Vagina (tissue), 2 donors: ENCODE measurements around the gene TMEM38A. TPM values are rescaled to one million over a fixed set of nuclear protein-coding genes. Genes with fewer than 3 reads are reported as not detected.
A peak's percentile ranks its signal among the peaks of the same experiment; 100 is the strongest.

Source experiments
- DNase-seq, 2 donors: peaks; one replicate each; pipeline ENCODE4 v3.0.0-alpha.2; 2017; ENCODE audit errors: extremely low spot score in 2 of 2
- H3K27ac ChIP-seq: fragments of 200-600 bp; sonication (generic); one replicate; pipeline ENCODE4 v1.5.1; 2019
- H3K27me3 ChIP-seq: fragments of 200-600 bp; sonication (generic); one replicate; pipeline ENCODE4 v1.5.1; 2019
- H3K36me3 ChIP-seq, 2 donors: fragments of 200-600 bp; sonication (generic); one replicate each; pipeline ENCODE4 v1.5.1; 2017 to 2019
- H3K4me1 ChIP-seq: fragments of 200-600 bp; sonication (generic); one replicate; pipeline ENCODE4 v1.5.1; 2019
- H3K4me3 ChIP-seq, 2 donors: fragments of 200-600 bp; sonication (generic); 1 replicate in 1 of 2; 2 replicates in 1 of 2; pipeline ENCODE4 v1.5.1; 2016 to 2019
- H3K9me3 ChIP-seq: fragments of 200-600 bp; sonication (generic); one replicate; pipeline ENCODE4 v1.5.1; 2019
- POLR2A ChIP-seq, 2 donors: fragments of 450-650 bp; IDR thresholded peaks; one replicate each; pipeline ENCODE4 v1.6.1; 2017; ENCODE audit warnings: antibody characterized with exemption in 2 of 2, mild to moderate bottlenecking in 2 of 2, moderate library complexity in 2 of 2
- POLR2AphosphoS5 ChIP-seq, 2 donors: sonication (generic); formaldehyde crosslinking; IDR thresholded peaks; one replicate each; pipeline ENCODE4 v1.9.0; 2017; ENCODE audit warnings: antibody characterized with exemption in 2 of 2, mild to moderate bottlenecking in 2 of 2, low read depth in 1 of 2; ENCODE audit not compliant: insufficient read depth in 1 of 2
- intact Hi-C: fragments of 100-400 bp; cut with DNase I; formaldehyde crosslinking; loops from one replicate; pipeline ENCODE4 v1.15.1; 2023
- total RNA-seq: library from RNA; depleted of rRNA; stranded (reverse); fragments of >200 nt; gene quantifications from one replicate; pipeline ENCODE4 v1.2.3, GENCODE V29; 2016
- TF ChIP-seq, protein P1 (sequence below), 3 experiments: fragments of 450-650 bp in 2 of 3; fragments of 200-600 bp in 1 of 3; sonication (generic) in 1 of 3; IDR thresholded peaks; one replicate each; pipeline ENCODE4 v1.5.1; 2017 to 2019; ENCODE audit warnings: antibody characterized with exemption in 3 of 3, mild to moderate bottlenecking in 2 of 3, moderate library complexity in 2 of 3

TMEM38A gene
- total RNA-seq, 1 donor from 2014 or later = 4.7 TPM

DNA sequence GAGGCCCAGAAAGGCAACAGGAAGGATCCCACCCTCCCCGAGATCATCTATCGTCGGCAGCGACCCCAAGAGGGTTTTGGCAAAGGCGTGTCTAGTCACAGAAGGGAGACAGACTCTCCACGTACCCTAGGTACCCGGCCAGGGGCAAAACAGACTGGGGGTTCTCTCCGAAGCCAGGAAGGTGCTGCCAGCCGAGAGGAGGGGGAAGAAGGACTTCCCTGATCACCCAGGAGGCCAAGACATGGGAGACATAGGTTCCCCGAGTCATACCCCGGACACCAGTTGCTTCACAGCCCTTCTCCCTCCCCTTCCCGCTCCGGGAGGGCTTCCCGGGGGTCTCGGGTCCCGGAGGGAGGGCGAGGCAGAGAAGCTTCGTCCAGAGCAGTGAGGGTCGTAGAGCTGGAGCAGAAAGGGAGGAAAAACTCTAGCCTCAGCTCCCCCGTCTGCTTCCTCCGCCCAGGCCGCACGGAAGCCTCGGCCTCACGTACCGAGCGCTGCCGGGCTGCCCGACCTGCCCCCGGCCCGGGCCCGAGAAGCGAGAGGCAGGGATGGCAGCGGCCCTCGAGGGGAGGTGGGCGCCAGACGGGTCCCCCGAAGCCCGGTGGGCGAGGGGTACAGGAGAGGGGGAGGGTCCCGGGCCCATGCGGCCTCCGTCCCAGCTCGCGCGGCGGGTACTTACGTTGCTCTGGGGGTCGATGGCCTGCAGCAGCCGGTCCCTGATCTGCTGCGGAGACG, 33.6 kb upstream of the TMEM38A start:
- Histone ChIP-seq H3K9me3 (no peaks in the 10 kb centered on the region), H3K27me3 (no peaks in the 10 kb centered on the region), H3K36me3 (peaks cover 0 to 5% of the 10 kb centered on the region in 2 donors), H3K27ac (peak overlapping the region; percentile 89), H3K4me1 (peaks cover 34% of the 10 kb centered on the region), H3K4me3 (peak overlapping the region; percentile 97 to 100)
- DNase-seq = no peak
- no peak for TF ChIP-seq POLR2AphosphoS5 (IDR thresholded peaks at IDR 0.05; ENCODE audit: insufficient read depth in 1 of 2, low read depth in 1 of 2)
- no peak for TF ChIP-seq POLR2A (IDR thresholded peaks at IDR 0.05)
- TF ChIP-seq, protein P1, sequence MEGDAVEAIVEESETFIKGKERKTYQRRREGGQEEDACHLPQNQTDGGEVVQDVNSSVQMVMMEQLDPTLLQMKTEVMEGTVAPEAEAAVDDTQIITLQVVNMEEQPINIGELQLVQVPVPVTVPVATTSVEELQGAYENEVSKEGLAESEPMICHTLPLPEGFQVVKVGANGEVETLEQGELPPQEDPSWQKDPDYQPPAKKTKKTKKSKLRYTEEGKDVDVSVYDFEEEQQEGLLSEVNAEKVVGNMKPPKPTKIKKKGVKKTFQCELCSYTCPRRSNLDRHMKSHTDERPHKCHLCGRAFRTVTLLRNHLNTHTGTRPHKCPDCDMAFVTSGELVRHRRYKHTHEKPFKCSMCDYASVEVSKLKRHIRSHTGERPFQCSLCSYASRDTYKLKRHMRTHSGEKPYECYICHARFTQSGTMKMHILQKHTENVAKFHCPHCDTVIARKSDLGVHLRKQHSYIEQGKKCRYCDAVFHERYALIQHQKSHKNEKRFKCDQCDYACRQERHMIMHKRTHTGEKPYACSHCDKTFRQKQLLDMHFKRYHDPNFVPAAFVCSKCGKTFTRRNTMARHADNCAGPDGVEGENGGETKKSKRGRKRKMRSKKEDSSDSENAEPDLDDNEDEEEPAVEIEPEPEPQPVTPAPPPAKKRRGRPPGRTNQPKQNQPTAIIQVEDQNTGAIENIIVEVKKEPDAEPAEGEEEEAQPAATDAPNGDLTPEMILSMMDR (IDR thresholded peaks at IDR 0.05) = no peak
- intact Hi-C loops = no loop called here

DNA sequence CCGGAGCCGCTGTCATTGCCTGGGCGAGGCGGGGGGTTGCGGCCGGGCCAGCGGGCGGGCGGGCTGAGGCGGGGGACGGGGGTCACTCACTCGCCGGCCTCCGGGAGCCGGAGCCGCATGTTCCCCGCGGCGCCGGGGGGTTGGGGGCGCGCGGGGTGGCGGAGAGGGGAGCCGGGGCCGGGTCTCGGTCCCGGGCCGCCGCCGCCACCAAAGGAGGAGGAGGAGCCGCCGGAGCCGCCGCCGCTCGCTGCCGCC, 33.1 kb upstream of the TMEM38A start:
- Histone ChIP-seq H3K9me3 (no peaks in the 10 kb centered on the region), H3K27ac (peak overlapping the region; percentile 89), H3K27me3 (no peaks in the 10 kb centered on the region), H3K4me3 (peak overlapping the region; percentile 97 to 100), H3K4me1 (peaks cover 34% of the 10 kb centered on the region), H3K36me3 (peaks cover 0 to 6% of the 10 kb centered on the region in 2 donors)
- TF ChIP-seq POLR2AphosphoS5 (IDR thresholded peaks at IDR 0.05; ENCODE audit: insufficient read depth in 1 of 2, low read depth in 1 of 2) (no peak), POLR2A (IDR thresholded peaks at IDR 0.05) (no peak)
- TF ChIP-seq, protein P1 (IDR thresholded peaks at IDR 0.05) = no peak
- DNase-seq = no peak
- intact Hi-C loops = loop anchor here (2.0 kb wide), 1 partner anchor 55 kb away; the partner anchor contains the start of gene SLC35E1

- DNase-seq = peak in 1 of 2 donors; percentile 92
- H3K4me1 ChIP-seq = peaks cover 34% of the 10 kb centered on the region
- peak within 1 kb of the TSS; percentile 93 for H3K27ac ChIP-seq
- TF ChIP-seq POLR2AphosphoS5 (IDR thresholded peaks at IDR 0.05; ENCODE audit: insufficient read depth in 1 of 2, low read depth in 1 of 2) (peak; percentile 69 to 94), POLR2A (IDR thresholded peaks at IDR 0.05) (peak in 1 of 2 donors; percentile 60)
- TF ChIP-seq, protein P1 (IDR thresholded peaks at IDR 0.05) = no peak
- H3K9me3 ChIP-seq = no peaks in the 10 kb centered on the region
- intact Hi-C loops = loop anchor here (2.0 kb wide), 1 partner anchor 56 kb away; the partner anchor contains the start of gene SLC35E1
- H3K36me3 ChIP-seq = peaks cover 0 to 12% of the 10 kb centered on the region in 2 donors
- H3K27me3 ChIP-seq = no peaks in the 10 kb centered on the region
- H3K4me3 ChIP-seq = peak within 1 kb of the TSS; percentile 97 to 100
Measured at GRCh38 chr19:16628183-16628983, 32.6 kb upstream of the TMEM38A start, which contains the start of gene MED26. MED26 (minus strand) TSS chr19:16628204; CDS start chr19:16627943, 261 bp downstream.

DNA sequence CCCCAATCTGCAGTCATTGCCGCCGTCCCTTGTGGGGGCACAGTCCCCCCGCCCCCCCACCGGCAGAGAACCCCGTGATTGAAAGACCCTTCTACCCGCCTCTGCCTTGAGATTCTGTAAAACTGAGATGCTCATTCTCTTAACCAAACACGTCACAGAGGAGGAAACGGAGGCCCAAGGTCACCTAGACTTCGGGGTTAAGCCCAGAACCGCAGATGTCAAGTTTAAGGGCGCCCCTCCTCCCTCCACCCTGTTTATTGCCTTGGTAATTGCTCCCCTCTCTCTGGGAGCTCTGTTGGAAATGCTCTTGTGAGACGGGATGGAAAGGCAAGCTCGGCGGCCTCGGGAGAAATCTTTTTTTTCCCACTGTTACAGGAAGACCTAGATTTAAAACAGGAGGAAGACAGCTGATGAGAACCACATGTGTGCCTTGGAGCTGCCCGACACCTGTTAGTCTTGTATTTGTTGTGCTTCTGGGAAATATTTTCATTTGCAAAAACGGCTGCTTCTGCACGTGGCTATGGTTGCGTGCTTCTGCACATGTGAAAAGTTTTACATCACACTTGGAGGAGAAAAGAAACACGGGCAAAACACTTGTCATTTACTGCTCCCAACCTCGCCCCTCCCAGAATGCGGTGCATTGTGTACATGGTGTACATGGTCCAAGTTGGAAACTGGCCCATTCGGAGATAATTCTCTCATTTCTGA, 31.8 kb upstream of the TMEM38A start:
- no peak for DNase-seq
- H3K9me3 ChIP-seq = no peaks in the 10 kb centered on the region
- peaks cover 0 to 16% of the 10 kb centered on the region in 2 donors for H3K36me3 ChIP-seq
- TF ChIP-seq POLR2A (IDR thresholded peaks at IDR 0.05) = no peak
- no peak for TF ChIP-seq POLR2AphosphoS5 (IDR thresholded peaks at IDR 0.05; ENCODE audit: insufficient read depth in 1 of 2, low read depth in 1 of 2)
- TF ChIP-seq, protein P1 (IDR thresholded peaks at IDR 0.05) = no peak
- H3K4me3 ChIP-seq = peak overlapping the region; percentile 97 to 100
- peaks cover 34% of the 10 kb centered on the region for H3K4me1 ChIP-seq
- intact Hi-C loops = loop anchor here (2.0 kb wide), 1 partner anchor 56 kb away; the partner anchor contains the start of gene SLC35E1
- no peaks in the 10 kb centered on the region for H3K27me3 ChIP-seq
- H3K27ac ChIP-seq = peak overlapping the region; percentile 93
